Hepatocyte (in vitro differentiated cells): ENCODE results near the gene FAM167B.
"Not testable (repeated sequence)": the region's sequence is repeated elsewhere in the genome, so short reads cannot be mapped to it uniquely, and the experiment has no call there.

Experiments
- CTCF ChIP-seq: fragments of 200-600 bp; sonication (generic); IDR thresholded peaks from 2 replicates; pipeline ENCODE4 v1.5.1; 2016; ENCODE audit warnings: antibody characterized with exemption, mild to moderate bottlenecking; ENCODE audit not compliant: poor library complexity
- EZH2 ChIP-seq: fragments of 200-600 bp; sonication (generic); IDR thresholded peaks from 2 replicates; pipeline ENCODE4 v1.6.1; 2016; ENCODE audit warnings: antibody characterized with exemption, mild to moderate bottlenecking, borderline replicate concordance
- EZH2phosphoT487 ChIP-seq: fragments of 200-600 bp; sonication (generic); IDR thresholded peaks from one replicate; pipeline ENCODE4 v1.6.1; 2018; ENCODE audit warnings: antibody characterized with exemption, mild to moderate bottlenecking, low read depth, moderate library complexity; ENCODE audit not compliant: unreplicated experiment, severe bottlenecking

- not testable (repeated sequence) for TF ChIP-seq EZH2, CTCF, EZH2phosphoT487
These were observed 16.2 kb downstream of the FAM167B start for GRCh38 chr1:32263236-32263593.
